Medulla oblongata (tissue), 1 donor: ENCODE data around the gene GRAMD2B.
A peak's percentile ranks its signal among the peaks of the same experiment; 100 is the strongest.
"Not testable (repeated sequence)": the region's sequence is repeated elsewhere in the genome, so short reads cannot be mapped to it uniquely, and the experiment has no call there.

Source experiments
- DNase-seq: peaks from one replicate; pipeline ENCODE4 v3.0.0-alpha.2; 2015; ENCODE audit errors: extremely low spot score

Gene GRAMD2B

GRCh38 chr5:126513703-126514102, 90.5 kb downstream of the GRAMD2B start:
- no peak for DNase-seq

GRCh38 chr5:126514131-126514557, 90.9 kb downstream of the GRAMD2B start:
- DNase-seq: no peak

GRCh38 chr5:126514558-126515141, 91.4 kb downstream of the GRAMD2B start:
- no peak for DNase-seq

GRCh38 chr5:126515337-126515736, 92.1 kb downstream of the GRAMD2B start:
- no peak for DNase-seq

- DNase-seq: peak; percentile 65
These were observed 92.9 kb downstream of the GRAMD2B start for GRCh38 chr5:126516133-126516532.

- no peak for DNase-seq
These were observed 93.6 kb downstream of the GRAMD2B start for GRCh38 chr5:126516852-126517251.

- not testable (repeated sequence) for DNase-seq
These were observed 96.0 kb downstream of the GRAMD2B start for GRCh38 chr5:126519223-126519622.

GRCh38 chr5:126519637-126520592, 96.7 kb downstream of the GRAMD2B start:
- peak; percentile 44 for DNase-seq

GRCh38 chr5:126520593-126520953, 97.4 kb downstream of the GRAMD2B start:
- no peak for DNase-seq

GRCh38 chr5:126521130-126521529, 97.9 kb downstream of the GRAMD2B start:
- DNase-seq: no peak

- DNase-seq: no peak
These were observed 100.8 kb downstream of the GRAMD2B start for GRCh38 chr5:126523818-126524510.

- peak; percentile 67 for DNase-seq
These were observed 102.5 kb downstream of the GRAMD2B start for GRCh38 chr5:126525630-126526245.

GRCh38 chr5:126526493-126526892, 103.3 kb downstream of the GRAMD2B start:
- no peak for DNase-seq

GRCh38 chr5:126527158-126527557, 103.9 kb downstream of the GRAMD2B start:
- DNase-seq: no peak

- no peak for DNase-seq
These were observed 104.7 kb downstream of the GRAMD2B start for GRCh38 chr5:126527892-126528291.

GRCh38 chr5:126531543-126532120, 108.4 kb downstream of the GRAMD2B start:
- DNase-seq: peak; percentile 86

- DNase-seq: no peak
These were observed 111.3 kb downstream of the GRAMD2B start for GRCh38 chr5:126534553-126534952.

- DNase-seq: no peak
These were observed 112.8 kb downstream of the GRAMD2B start for GRCh38 chr5:126535856-126536545.

- DNase-seq: no peak
These were observed 113.7 kb downstream of the GRAMD2B start for GRCh38 chr5:126536874-126537273.

GRCh38 chr5:126538579-126538978, 115.4 kb downstream of the GRAMD2B start:
- no peak for DNase-seq

GRCh38 chr5:126540631-126541030, 117.4 kb downstream of the GRAMD2B start:
- no peak for DNase-seq
